ENCODE data around the gene HOXB4. TPM values are rescaled to one million over a fixed set of nuclear protein-coding genes. Genes with fewer than 3 reads are reported as not detected.

Gene HOXB4
- total and polyA plus RNA-seq, 2 of the 4 experiments (the other 2 are of a cell fraction), result 2.0 to 8.5 TPM

GRCh38 chr17:48596000-48596734 is 18.0 kb upstream of the HOXB4 start:
- Histone ChIP-seq H3K4ac (ENCODE audit: low read depth, low read length) (peak overlapping the region; percentile 98), H3K56ac (ENCODE audit: extremely low read depth, insufficient read depth, low read length) (peak overlapping the region; percentile 87), H3K36me3 (ENCODE audit: control insufficient read depth, insufficient read depth, low read length) (peaks cover 12% of the 10 kb centered on the region; the same call in 1 of the 2 replicates), H4K5ac (ENCODE audit: low read depth, low read length) (peak overlapping the region; percentile 61), H3K27me3 (ENCODE audit: control insufficient read depth, insufficient read depth, low read length) (no peaks in the 10 kb centered on the region), H3K18ac (ENCODE audit: low read depth, low read length) (peak overlapping the region; percentile 87), H2BK20ac (ENCODE audit: low read depth, low read length) (peak overlapping the region; percentile 48; the same call in 1 of the 2 replicates), H3K4me3 (ENCODE audit: insufficient read depth, low read depth, low read length) (peak overlapping the region; percentile 78), H3K4me2 (ENCODE audit: low read depth, low read length) (peak overlapping the region; percentile 95), H3K9me1 (ENCODE audit: insufficient read depth, low read length) (0 out of 2 replicates have a peak, but pooled peaks cover 3% of the 10 kb centered on the region), H3K4me1 (ENCODE audit: control insufficient read depth, insufficient read depth, low read length) (peaks cover 12% of the 10 kb centered on the region), H4K91ac (ENCODE audit: insufficient read depth, low read depth, low read length) (peak overlapping the region; percentile 92), H3K79me1 (ENCODE audit: low read depth in 1 of 2, low read length in 2 of 2) (peaks cover 17 to 30% of the 10 kb centered on the region in 2 experiments; a peak in 3 of 4 replicates), H2BK120ac (ENCODE audit: low read depth, low read length) (peak overlapping the region; percentile 90), H3K9me3 (ENCODE audit: control insufficient read depth, insufficient read depth, low read length) (no peaks in the 10 kb centered on the region), H2BK15ac (ENCODE audit: low read depth, low read length) (peak overlapping the region; percentile 82; the same call in 1 of the 3 replicates), H4K8ac (ENCODE audit: low read depth in 2 of 2, low read length in 2 of 2) (peak overlapping the region; percentile 88 to 90), H3K27ac (ENCODE audit: insufficient read depth, low read length) (peak overlapping the region; percentile 99), H2AK9ac (replicated peaks; ENCODE audit: low read depth, low read length, poor library complexity) (peak overlapping the region; percentile 96), H2BK5ac (ENCODE audit: low read depth, low read length, poor library complexity, severe bottlenecking) (peak overlapping the region; percentile 95), H2AFZ (replicated peaks; ENCODE audit: low read length, poor library complexity) (peak overlapping the region; percentile 71), H3K23ac (ENCODE audit: low read depth, low read length) (peak overlapping the region; percentile 98), H3K14ac (replicated peaks; ENCODE audit: low read depth, low read length) (peak overlapping the region; percentile 97), H2AK5ac (ENCODE audit: low read depth, low read length) (peak overlapping the region; percentile 96), H4K20me1 (ENCODE audit: insufficient read depth, low read length) (peaks cover 11% of the 10 kb centered on the region), H3K9ac (ENCODE audit: low read depth, low read length) (peak overlapping the region; percentile 99)
- intact Hi-C loops (cut with micrococcal nuclease) (no loop called here), dilution Hi-C loops (cut with HindIII; ENCODE audit: low sequenced_read_pairs, unreplicated experiment) (no loop called here), in situ Hi-C loops (cut with MboI; ENCODE audit: low sequenced_read_pairs) (loop anchor here (5.0 to 10.0 kb wide), 2 partner anchors 259 to 571 kb away; no protein-coding TSS in a partner anchor)
- WGBS, 2 experiments (ENCODE audit: extremely low coverage in 2 of 2, insufficient read length in 1 of 2), result 1% methylated on average over 29 of the region's 54 CpGs; no CpG with 5 or more reads in 1 of the 2 experiments
- no TSS peak for BruUV-seq (replicated peaks)
- CTCF ChIA-PET, result interaction anchor here (1.7 kb wide), 1 partner anchor 244 kb away, joined by 5 read pairs; no protein-coding TSS in a partner anchor
- no peak for TF ChIP-seq SMC3 (IDR thresholded peaks at IDR 0.05; ENCODE audit: low read depth, low read length)
- TF ChIP-seq MAZ (IDR thresholded peaks at IDR 0.05; ENCODE audit: borderline replicate concordance, low read depth, low read length), result 0 out of 2 replicates have a peak, but pooled peaks have one; percentile 33
- POLR2A ChIA-PET (ENCODE audit: unreplicated experiment), result interaction anchor here (0.7 to 1.1 kb wide), 2 partner anchors 17 to 268 kb away, joined by 4 to 12 read pairs; no protein-coding TSS in a partner anchor
- ATAC-seq (ENCODE audit: low read depth) (no peak), DNase-seq (peak; percentile 53)
